Natural killer cell (primary cell): ENCODE measurements around the gene PIK3R2. TPM values are rescaled to one million over a fixed set of nuclear protein-coding genes. Genes with fewer than 3 reads are reported as not detected.
A peak's percentile ranks its signal among the peaks of the same experiment; 100 is the strongest.

ENCODE experiments used
- ATAC-seq, 3 donors: fragments of 150-1000 bp in 2 of 3; fragments of 200-7000 bp in 1 of 3; cut with Tn5 transposase; 1 replicate in 1 of 3; 2 replicates in 2 of 3; pipeline ENCODE4 v1.10.0; 2021; ENCODE audit warnings: mild to moderate bottlenecking in 2 of 3, moderate library complexity in 2 of 3
- DNase-seq, 2 donors: peaks; one replicate each; pipeline versions ENCODE4 v3.0.0 to v3.0.0-alpha.2; 2013 to 2021; ENCODE audit warnings: mixed read lengths in 1 of 2
- H3K27ac ChIP-seq: one replicate; pipeline ENCODE4 v1.5.1; 2013; ENCODE audit warnings: mild to moderate bottlenecking, low read length
- H3K27me3 ChIP-seq: one replicate; pipeline ENCODE4 v1.6.1; 2013; ENCODE audit warnings: low read length; ENCODE audit not compliant: control insufficient read depth, insufficient read depth
- H3K36me3 ChIP-seq: one replicate; pipeline ENCODE4 v1.6.1; 2013; ENCODE audit warnings: low read length; ENCODE audit not compliant: control insufficient read depth, insufficient read depth
- H3K4me1 ChIP-seq: one replicate; pipeline ENCODE4 v1.6.1; 2013; ENCODE audit warnings: low read length; ENCODE audit not compliant: control insufficient read depth, insufficient read depth
- H3K4me3 ChIP-seq: one replicate; pipeline ENCODE4 v1.5.1; 2013; ENCODE audit warnings: low read length
- H3K9me3 ChIP-seq: one replicate; pipeline ENCODE4 v1.6.1; 2013; ENCODE audit warnings: low read length; ENCODE audit not compliant: control insufficient read depth, insufficient read depth
- H3K27ac Mint-ChIP-seq, 2 donors: one replicate each; pipeline ENCODE4 v1.8.0; 2022; ENCODE audit warnings: mild to moderate bottlenecking in 2 of 2, mixed read lengths in 2 of 2, moderate library complexity in 1 of 2
- H3K27me3 Mint-ChIP-seq, 2 donors: one replicate each; pipeline ENCODE4 v1.8.0; 2022; ENCODE audit warnings: low read depth in 2 of 2, mixed read lengths in 2 of 2
- H3K36me3 Mint-ChIP-seq: one replicate; pipeline ENCODE4 v1.8.0; 2022; ENCODE audit warnings: mixed read lengths
- H3K4me1 Mint-ChIP-seq, 2 donors: one replicate each; pipeline ENCODE4 v1.8.0; 2022; ENCODE audit warnings: mixed read lengths in 2 of 2
- H3K4me3 Mint-ChIP-seq: one replicate; pipeline ENCODE4 v1.8.0; 2022; ENCODE audit warnings: mild to moderate bottlenecking, moderate library complexity, mixed read lengths
- H3K9me3 Mint-ChIP-seq, 2 donors: one replicate each; pipeline ENCODE4 v1.8.0; 2022; ENCODE audit warnings: mixed read lengths in 2 of 2
- CTCF ChIP-seq: fragments of 200-600 bp; IDR thresholded peaks from one replicate; pipeline ENCODE4 v1.8.0; 2022; ENCODE audit warnings: antibody characterized with exemption
- WGBS: methylation state at CpG from one replicate; pipeline ENCODE4 v1.1.7; 2013; ENCODE audit warnings: missing lambda C conversion rate; ENCODE audit not compliant: insufficient coverage; 5-methylcytosine and 5-hydroxymethylcytosine counted together
- intact Hi-C: fragments of 100-400 bp; cut with micrococcal nuclease; formaldehyde crosslinking; loops from one replicate; pipeline ENCODE4 v1.14.2; 2022
- total RNA-seq, 4 donors: library from RNA; stranded (reverse); fragments of 120-200 nt in 1 of 4; gene quantifications; one replicate each; pipeline versions ENCODE4 v1.2.3 to v1.2.4, GENCODE V29; 2013 to 2022

The PIK3R2 gene
- total RNA-seq, 3 donors from 2014 or later (not counting 1 experiment from before 2014, with no cell fraction given), result 12.3 to 26.4 (median 16.0) TPM

- WGBS, result 58% methylated on average over 22 of the region's 22 CpGs
- Mint-ChIP-seq H3K36me3 (no peaks in the 10 kb centered on the region), H3K9me3 (no peaks in the 10 kb centered on the region), H3K4me3 (peak overlapping the region; percentile 80), H3K27ac (peak overlapping the region in 1 of 2 donors; percentile 84), H3K4me1 (peaks cover 5 to 33% of the 10 kb centered on the region in 2 donors), H3K27me3 (no peaks in the 10 kb centered on the region)
- ATAC-seq (no peak), DNase-seq (no peak)
- no peaks in the 10 kb centered on the region for H3K27me3 ChIP-seq
- peak overlapping the region; percentile 43 for H3K27ac ChIP-seq
- peaks cover 41% of the 10 kb centered on the region for H3K4me1 ChIP-seq
- H3K4me3 ChIP-seq, result peak overlapping the region; percentile 65
- H3K36me3 ChIP-seq, result no peaks in the 10 kb centered on the region
- intact Hi-C loops, result no loop called here
- H3K9me3 ChIP-seq, result no peaks in the 10 kb centered on the region
- TF ChIP-seq CTCF, result no peak
Observed at GRCh38 chr19:18110609-18111232, 42.2 kb upstream of the PIK3R2 start.

GRCh38 chr19:18112989-18113478, 39.9 kb upstream of the PIK3R2 start:
- Mint-ChIP-seq H3K4me3 (peak overlapping the region; percentile 11), H3K27me3 (no peaks in the 10 kb centered on the region), H3K36me3 (no peaks in the 10 kb centered on the region), H3K9me3 (no peaks in the 10 kb centered on the region), H3K27ac (peak overlapping the region in 1 of 2 donors; percentile 48), H3K4me1 (peaks cover 11 to 42% of the 10 kb centered on the region in 2 donors)
- H3K4me1 ChIP-seq, result peaks cover 40% of the 10 kb centered on the region
- no peaks in the 10 kb centered on the region for H3K36me3 ChIP-seq
- no peak overlapping the region for H3K4me3 ChIP-seq
- intact Hi-C loops, result loop anchor here (1.0 to 2.0 kb wide), 2 partner anchors 55 to 138 kb away; no protein-coding TSS in a partner anchor
- WGBS, result 46% methylated on average over 9 of the region's 9 CpGs
- ATAC-seq (peak; percentile 27 to 48 (median 38)), DNase-seq (peak; percentile 76 to 86)
- no peaks in the 10 kb centered on the region for H3K9me3 ChIP-seq
- no peak overlapping the region for H3K27ac ChIP-seq
- H3K27me3 ChIP-seq, result no peaks in the 10 kb centered on the region
- TF ChIP-seq CTCF, result peak; percentile 81

GRCh38 chr19:18113827-18114226, 39.1 kb upstream of the PIK3R2 start:
- Histone ChIP-seq H3K36me3 (no peaks in the 10 kb centered on the region), H3K27me3 (no peaks in the 10 kb centered on the region), H3K4me3 (no peak overlapping the region), H3K27ac (no peak overlapping the region), H3K4me1 (peaks cover 45% of the 10 kb centered on the region), H3K9me3 (no peaks in the 10 kb centered on the region)
- Mint-ChIP-seq H3K9me3 (no peaks in the 10 kb centered on the region), H3K4me3 (no peak overlapping the region), H3K36me3 (no peaks in the 10 kb centered on the region), H3K27me3 (no peaks in the 10 kb centered on the region), H3K27ac (no peak overlapping the region), H3K4me1 (peaks cover 15 to 47% of the 10 kb centered on the region in 2 donors)
- no peak for DNase-seq
- no peak for ATAC-seq
- TF ChIP-seq CTCF, result no peak
- WGBS, result 97% methylated on average over 5 of the region's 5 CpGs
- intact Hi-C loops, result loop anchor here (1.0 to 2.0 kb wide), 2 partner anchors 54 to 137 kb away; no protein-coding TSS in a partner anchor
